BJ (cell line): ENCODE measurements around the gene ANKRD44. TPM values are rescaled to one million over a fixed set of nuclear protein-coding genes. Genes with fewer than 3 reads are reported as not detected.

Source experiments
- CTCF ChIA-PET: fragments of 350-600 bp; formaldehyde crosslinking; extraction: SDS; loops from one replicate; lab custom pipeline; 2021; ENCODE audit warnings: antibody characterized with exemption, inconsistent platforms; lab: Yijun Ruan, JAX
- POLR2A ChIA-PET: fragments of 300-600 bp; sonication (Branson Sonifier 250); formaldehyde crosslinking; extraction: SDS; loops from one replicate; lab custom pipeline; 2021; ENCODE audit warnings: antibody characterized with exemption; lab: Charles Lee
- DNase-seq: peaks from one replicate; pipeline ENCODE4 v3.0.0-alpha.2; 2011; ENCODE audit warnings: low read depth
- H3K27me3 ChIP-seq: 2 replicates; pipeline ENCODE4 v1.6.0; 2011; ENCODE audit warnings: low read length; ENCODE audit not compliant: control insufficient read depth, insufficient read depth
- H3K36me3 ChIP-seq: 2 replicates; pipeline ENCODE4 v1.5.1; 2011; ENCODE audit warnings: low read length; ENCODE audit not compliant: control insufficient read depth, insufficient read depth
- H3K4me3 ChIP-seq: 2 replicates; pipeline ENCODE4 v1.5.1; 2011; ENCODE audit warnings: low read depth, mild to moderate bottlenecking, control low read depth, low read length
- CTCF ChIP-seq: IDR thresholded peaks from 2 replicates; pipeline ENCODE4 v1.5.1; 2011; ENCODE audit warnings: low read depth, mild to moderate bottlenecking, control low read depth, inconsistent platforms, low read length, moderate library complexity; ENCODE audit not compliant: insufficient read depth
- polyA plus RNA-seq: library from polyadenylated mRNA; depleted of rRNA; stranded (reverse); fragments of >200 nt; gene quantifications from 2 replicates; pipeline ENCODE4 v1.2.3, GENCODE V29; 2011

ANKRD44 gene
- polyA plus RNA-seq, 1 experiment, result 12.4 TPM

DNA sequence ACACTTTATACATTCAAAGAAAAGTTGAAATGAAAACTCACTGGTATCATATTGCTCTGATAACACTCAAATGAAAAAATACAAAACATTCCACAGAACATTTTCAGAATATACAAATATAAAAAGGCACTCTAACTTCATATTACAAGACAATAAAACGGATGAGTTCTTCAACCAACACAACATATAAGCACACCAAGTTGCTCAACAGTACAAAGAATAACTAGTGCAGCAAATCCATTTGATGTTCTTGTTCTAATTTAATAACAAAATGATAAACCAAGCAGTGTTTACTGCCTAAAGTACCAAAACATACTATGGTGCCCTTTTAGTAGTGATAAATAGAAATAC lies 323.3 kb downstream of the ANKRD44 start:
- Histone ChIP-seq H3K4me3 (peak overlapping the region; percentile 6; the same call in 1 of the 2 replicates), H3K27me3 (no peaks in the 10 kb centered on the region), H3K36me3 (no peaks in the 10 kb centered on the region)
- no peak for DNase-seq
- ChIA-PET CTCF (interaction anchor here (0.5 kb wide), 1 partner anchor 118 kb away, joined by 3 read pairs; no protein-coding TSS in a partner anchor), POLR2A (no interaction called here)
- TF ChIP-seq CTCF, result no peak

- Histone ChIP-seq H3K27me3 (no peaks in the 10 kb centered on the region), H3K4me3 (no peak overlapping the region), H3K36me3 (no peaks in the 10 kb centered on the region)
- CTCF ChIA-PET, result no interaction called here
- no peak for TF ChIP-seq CTCF
- no peak for DNase-seq
- POLR2A ChIA-PET, result no interaction called here
These were observed 324.9 kb downstream of the ANKRD44 start for GRCh38 chr2:196985511-196986183.

- H3K4me3 ChIP-seq, result no peak overlapping the region
- POLR2A ChIA-PET, result no interaction called here
- CTCF ChIA-PET, result no interaction called here
These were observed 325.7 kb downstream of the ANKRD44 start for GRCh38 chr2:196984903-196985302.

GRCh38 chr2:196983934-196984333 lies 326.6 kb downstream of the ANKRD44 start:
- no peaks in the 10 kb centered on the region for H3K36me3 ChIP-seq
- no peak for DNase-seq
- POLR2A ChIA-PET, result no interaction called here
- H3K27me3 ChIP-seq, result no peaks in the 10 kb centered on the region
- H3K4me3 ChIP-seq, result no peak overlapping the region
- TF ChIP-seq CTCF, result no peak
- CTCF ChIA-PET, result interaction anchor here (0.6 to 1.0 kb wide), 2 partner anchors 56 to 1391 kb away, joined by 4 to 5 read pairs; no protein-coding TSS in a partner anchor

More at GRCh38 chr2:196984903-196985302, 325.7 kb downstream of the ANKRD44 start:
- no peak for TF ChIP-seq CTCF
- Histone ChIP-seq H3K36me3 (no peaks in the 10 kb centered on the region), H3K27me3 (no peaks in the 10 kb centered on the region)
- no peak for DNase-seq

- TF ChIP-seq CTCF, result no peak
- Histone ChIP-seq H3K36me3 (no peaks in the 10 kb centered on the region), H3K27me3 (no peaks in the 10 kb centered on the region), H3K4me3 (no peak overlapping the region)
- DNase-seq, result no peak
- ChIA-PET CTCF (no interaction called here), POLR2A (no interaction called here)
These were observed 330.1 kb downstream of the ANKRD44 start for GRCh38 chr2:196980473-196980872.
